DOHH2 (cell line): ENCODE results near the gene DYNC1I2.

Experiments
- H3F3A ChIP-seq: fragments of 200-600 bp; sonication (generic), shearing (Covaris generic); 2 replicates; pipeline ENCODE4 v1.6.0; 2016; ENCODE audit warnings: antibody characterized with exemption, mild to moderate bottlenecking; ENCODE audit not compliant: control insufficient read depth, insufficient read depth
- H3K27ac ChIP-seq: fragments of 200-600 bp; sonication (generic); 2 replicates; pipeline ENCODE4 v1.5.1; 2014; ENCODE audit warnings: low read depth, mild to moderate bottlenecking, low read length, moderate library complexity
- H3K27me3 ChIP-seq: fragments of 200-600 bp; sonication (generic); 2 replicates; pipeline ENCODE4 v1.6.1; 2014; ENCODE audit warnings: mild to moderate bottlenecking, low read length, mixed read lengths; ENCODE audit not compliant: control insufficient read depth
- H3K36me3 ChIP-seq: fragments of 200-600 bp; sonication (generic); 2 replicates; pipeline ENCODE4 v1.6.1; 2014; ENCODE audit warnings: mild to moderate bottlenecking, low read length, moderate library complexity, mixed read lengths; ENCODE audit not compliant: control insufficient read depth
- H3K4me1 ChIP-seq: fragments of 200-600 bp; sonication (generic); 2 replicates; pipeline ENCODE4 v1.6.1; 2014; ENCODE audit warnings: mild to moderate bottlenecking, low read length, mixed read lengths; ENCODE audit not compliant: control insufficient read depth
- H3K4me2 ChIP-seq: fragments of 200-600 bp; sonication (generic); 2 replicates; pipeline ENCODE4 v1.6.0; 2014; ENCODE audit warnings: mild to moderate bottlenecking, low read length, moderate library complexity
- H3K4me3 ChIP-seq: fragments of 200-600 bp; sonication (generic); 2 replicates; pipeline ENCODE4 v1.5.1; 2014; ENCODE audit warnings: mild to moderate bottlenecking, low read length, mixed read lengths
- H3K79me2 ChIP-seq: fragments of 200-600 bp; sonication (generic); 2 replicates; pipeline ENCODE4 v1.6.1; 2014; ENCODE audit warnings: mild to moderate bottlenecking, low read length, mixed read lengths; ENCODE audit not compliant: control insufficient read depth
- H3K9me2 ChIP-seq: fragments of 200-600 bp; sonication (generic); replicated peaks from 2 replicates; pipeline ENCODE4 v1.6.1; 2014; ENCODE audit warnings: mild to moderate bottlenecking, low read length, mixed read lengths; ENCODE audit not compliant: control insufficient read depth
- H3K9me3 ChIP-seq: fragments of 200-600 bp; sonication (generic); 2 replicates; pipeline ENCODE4 v1.6.1; 2014; ENCODE audit warnings: antibody characterized with exemption, low read length, mixed read lengths; ENCODE audit not compliant: control insufficient read depth, insufficient read depth
- H4K20me1 ChIP-seq: fragments of 200-600 bp; sonication (generic); 2 replicates; pipeline ENCODE4 v1.6.0; 2014; ENCODE audit warnings: low read depth, mild to moderate bottlenecking, antibody characterized with exemption, low read length, moderate library complexity; ENCODE audit not compliant: control insufficient read depth, insufficient read depth
- EZH2phosphoT487 ChIP-seq: fragments of 200-600 bp; sonication (generic); IDR thresholded peaks from 2 replicates; pipeline ENCODE4 v1.6.1; 2017; ENCODE audit warnings: borderline replicate concordance, mild to moderate bottlenecking, antibody characterized with exemption, low read length, moderate library complexity, mixed read lengths
- TF ChIP-seq, protein P1 (sequence below): fragments of 200-600 bp; sonication (generic); IDR thresholded peaks from one replicate; pipeline ENCODE4 v1.5.1; 2014; ENCODE audit warnings: antibody characterized with exemption, mild to moderate bottlenecking, low read depth, low read length; ENCODE audit not compliant: poor library complexity, severe bottlenecking

DYNC1I2 gene

DNA sequence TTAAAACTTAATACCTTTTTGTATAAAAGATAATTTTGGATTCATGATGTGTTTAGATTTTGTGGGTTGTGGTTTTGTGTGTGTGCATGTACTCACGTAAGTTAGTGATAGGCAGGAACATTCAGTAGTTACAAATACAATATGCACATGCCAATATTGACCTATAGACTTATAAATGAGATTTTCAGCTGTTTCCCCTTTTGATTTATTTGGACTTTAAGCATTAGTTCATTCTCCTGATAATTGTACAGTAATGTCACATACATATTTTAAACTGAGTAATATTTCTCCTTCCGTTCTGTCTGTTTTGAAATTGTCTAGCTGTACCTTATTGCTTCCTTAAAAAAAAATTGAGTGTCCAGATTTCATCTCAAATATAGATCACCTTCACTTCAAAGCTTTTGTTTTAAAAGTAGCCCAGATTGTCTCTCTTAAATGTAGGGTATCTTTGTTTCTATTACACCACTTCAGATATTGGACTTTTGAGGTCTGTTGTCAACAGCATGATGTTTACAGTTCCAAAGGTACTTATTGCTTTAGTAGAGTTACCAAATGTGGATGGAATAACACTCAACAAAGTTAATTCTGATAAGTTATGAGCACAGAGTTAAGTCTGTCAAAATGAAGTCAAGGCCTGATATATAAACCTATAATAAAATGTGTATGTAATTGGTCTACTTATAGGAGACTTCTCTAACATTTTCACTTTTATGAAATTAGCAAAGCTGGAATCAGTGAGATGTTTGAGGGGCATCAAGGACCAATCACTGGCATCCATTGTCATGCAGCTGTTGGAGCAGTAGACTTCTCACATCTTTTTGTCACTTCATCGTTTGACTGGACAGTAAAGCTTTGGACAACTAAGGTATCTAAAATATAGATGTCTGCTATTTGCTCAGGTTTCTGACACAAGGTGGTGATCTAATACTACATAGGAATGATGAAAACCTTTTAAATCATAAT is 42.0 kb downstream of the DYNC1I2 start:
- Histone ChIP-seq H3K27ac (no peak overlapping the region), H3K4me2 (no peak overlapping the region), H3K36me3 (peaks cover 50% of the 10 kb centered on the region), H3K9me3 (no peaks in the 10 kb centered on the region), H4K20me1 (no peaks in the 10 kb centered on the region), H3K4me1 (no peaks in the 10 kb centered on the region), H3K4me3 (no peak overlapping the region), H3K9me2 (no peaks in the 10 kb centered on the region), H3K79me2 (no peaks in the 10 kb centered on the region), H3F3A (no peaks in the 10 kb centered on the region; the same call in 1 of the 2 replicates), H3K27me3 (no peaks in the 10 kb centered on the region)
- TF ChIP-seq, protein P1, sequence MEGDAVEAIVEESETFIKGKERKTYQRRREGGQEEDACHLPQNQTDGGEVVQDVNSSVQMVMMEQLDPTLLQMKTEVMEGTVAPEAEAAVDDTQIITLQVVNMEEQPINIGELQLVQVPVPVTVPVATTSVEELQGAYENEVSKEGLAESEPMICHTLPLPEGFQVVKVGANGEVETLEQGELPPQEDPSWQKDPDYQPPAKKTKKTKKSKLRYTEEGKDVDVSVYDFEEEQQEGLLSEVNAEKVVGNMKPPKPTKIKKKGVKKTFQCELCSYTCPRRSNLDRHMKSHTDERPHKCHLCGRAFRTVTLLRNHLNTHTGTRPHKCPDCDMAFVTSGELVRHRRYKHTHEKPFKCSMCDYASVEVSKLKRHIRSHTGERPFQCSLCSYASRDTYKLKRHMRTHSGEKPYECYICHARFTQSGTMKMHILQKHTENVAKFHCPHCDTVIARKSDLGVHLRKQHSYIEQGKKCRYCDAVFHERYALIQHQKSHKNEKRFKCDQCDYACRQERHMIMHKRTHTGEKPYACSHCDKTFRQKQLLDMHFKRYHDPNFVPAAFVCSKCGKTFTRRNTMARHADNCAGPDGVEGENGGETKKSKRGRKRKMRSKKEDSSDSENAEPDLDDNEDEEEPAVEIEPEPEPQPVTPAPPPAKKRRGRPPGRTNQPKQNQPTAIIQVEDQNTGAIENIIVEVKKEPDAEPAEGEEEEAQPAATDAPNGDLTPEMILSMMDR: no peak
- no peak for TF ChIP-seq EZH2phosphoT487

DNA sequence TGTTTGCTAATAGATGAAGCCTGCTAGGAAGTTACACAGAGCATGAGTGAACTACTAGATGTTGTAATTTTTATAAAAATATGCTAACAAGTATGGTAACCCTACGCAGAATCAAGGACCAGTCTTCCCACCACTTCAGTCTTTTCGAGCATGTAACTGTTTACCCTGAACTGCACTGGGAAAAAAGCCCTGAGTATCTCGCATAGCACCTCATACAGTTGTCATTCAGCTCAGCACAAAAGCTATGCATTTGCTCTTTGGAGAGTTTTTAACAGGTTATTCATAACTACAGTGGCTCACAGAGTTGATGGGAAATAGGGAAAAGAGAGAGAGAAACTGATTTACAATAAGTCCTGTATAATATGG is 42.7 kb downstream of the DYNC1I2 start:
- H3K4me1 ChIP-seq: no peaks in the 10 kb centered on the region
- no peaks in the 10 kb centered on the region for H3K27me3 ChIP-seq
- TF ChIP-seq, protein P1: no peak
- TF ChIP-seq EZH2phosphoT487: no peak
- no peaks in the 10 kb centered on the region; the same call in 1 of the 2 replicates for H3F3A ChIP-seq
- no peaks in the 10 kb centered on the region for H4K20me1 ChIP-seq
- no peaks in the 10 kb centered on the region for H3K9me2 ChIP-seq
- H3K27ac ChIP-seq: no peak overlapping the region
- no peaks in the 10 kb centered on the region for H3K9me3 ChIP-seq
- no peak overlapping the region for H3K4me2 ChIP-seq
- H3K4me3 ChIP-seq: no peak overlapping the region
- peaks cover 51% of the 10 kb centered on the region for H3K36me3 ChIP-seq
- no peaks in the 10 kb centered on the region for H3K79me2 ChIP-seq

DNA sequence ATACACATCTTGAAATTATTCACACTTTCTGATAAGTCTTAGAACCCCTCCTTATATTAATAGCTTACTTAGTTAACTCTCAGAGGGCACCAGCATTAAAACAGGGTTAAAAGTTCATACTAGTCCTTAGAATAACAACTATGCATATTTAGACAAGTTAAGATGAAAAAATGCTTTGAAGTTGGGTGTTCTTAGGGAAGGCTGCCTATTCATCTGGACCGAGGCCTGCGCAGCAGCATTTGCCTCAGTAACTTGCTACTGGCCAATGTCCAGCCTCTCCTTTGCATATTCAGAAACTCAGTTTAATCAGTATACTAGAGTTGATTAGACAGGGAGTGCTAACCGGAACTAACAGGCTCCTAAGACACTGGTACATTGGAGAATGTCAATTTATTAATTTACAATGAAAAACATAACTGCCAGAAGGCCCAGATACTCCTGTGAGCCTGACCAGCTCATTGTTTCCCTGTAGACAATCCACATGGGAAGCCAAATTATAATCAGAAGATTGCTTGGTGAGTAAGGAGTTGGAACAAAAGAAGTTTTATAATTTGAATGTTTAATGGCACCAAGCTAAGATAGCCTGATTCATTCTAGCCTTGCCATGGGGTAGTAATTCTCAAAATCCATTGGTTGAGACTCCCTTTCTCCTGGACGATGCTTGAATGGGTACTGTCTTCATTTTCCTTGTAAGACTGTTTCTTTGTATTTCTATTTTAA is 48.9 kb downstream of the DYNC1I2 start:
- Histone ChIP-seq H3K27ac (no peak overlapping the region), H4K20me1 (no peaks in the 10 kb centered on the region), H3K9me2 (no peaks in the 10 kb centered on the region), H3F3A (no peaks in the 10 kb centered on the region), H3K79me2 (no peaks in the 10 kb centered on the region), H3K27me3 (no peaks in the 10 kb centered on the region), H3K4me2 (no peak overlapping the region), H3K4me1 (peaks cover 4% of the 10 kb centered on the region), H3K36me3 (peaks cover 17% of the 10 kb centered on the region), H3K9me3 (no peaks in the 10 kb centered on the region), H3K4me3 (no peak overlapping the region)
- no peak for TF ChIP-seq EZH2phosphoT487
- TF ChIP-seq, protein P1: no peak
